ENCODE measurements around the gene XRRA1.

GRCh38 chr11:74937696-74938475 lies 11.0 kb downstream of the XRRA1 start:
- TF ChIP-seq FOXK1 (CRISPR knock-in tag; IDR thresholded peaks at IDR 0.05; ENCODE audit: borderline replicate concordance, low read depth): no peak
- no peak for TF ChIP-seq ZBTB1 (CRISPR knock-in tag; IDR thresholded peaks at IDR 0.05; ENCODE audit: borderline replicate concordance)
- no peak for TF ChIP-seq ZNF18 (CRISPR knock-in tag; IDR thresholded peaks at IDR 0.05; ENCODE audit: insufficient replicate concordance)
- TF ChIP-seq KDM1A (CRISPR knock-in tag; IDR thresholded peaks at IDR 0.05): no peak
- TF ChIP-seq CCAR2 (optimal IDR thresholded peaks at IDR 0.05; ENCODE audit: low read depth, low read length): no peak
- no peak for TF ChIP-seq NCOR1 (IDR thresholded peaks at IDR 0.05; ENCODE audit: borderline replicate concordance, low read length)
- no peak for TF ChIP-seq BCL6 (CRISPR knock-in tag; IDR thresholded peaks at IDR 0.05)
- no peak for TF ChIP-seq MTF1 (CRISPR knock-in tag; IDR thresholded peaks at IDR 0.05)
